ENCODE results near the gene HDGF.

HDGF gene

GRCh38 chr1:156693848-156694689 lies 57.4 kb downstream of the HDGF start:
- no peak for DNase-seq

GRCh38 chr1:156692925-156693847 lies 58.3 kb downstream of the HDGF start:
- DNase-seq, result no peak

- DNase-seq, result no peak
These were observed 59.0 kb downstream of the HDGF start for GRCh38 chr1:156692441-156692924.
